GM12892 (cell line): ENCODE measurements around the gene PCBD2.

Experiments used
- POLR2AphosphoS5 ChIP-seq: IDR thresholded peaks from 2 replicates; pipeline ENCODE4 v1.6.1; 2011; ENCODE audit warnings: low read depth, low read length, control low read depth
- TAF1 ChIP-seq: IDR thresholded peaks from 2 replicates; pipeline ENCODE4 v1.6.1; 2011; ENCODE audit warnings: low read depth, mild to moderate bottlenecking, control low read depth, low read length, borderline replicate concordance

DNA sequence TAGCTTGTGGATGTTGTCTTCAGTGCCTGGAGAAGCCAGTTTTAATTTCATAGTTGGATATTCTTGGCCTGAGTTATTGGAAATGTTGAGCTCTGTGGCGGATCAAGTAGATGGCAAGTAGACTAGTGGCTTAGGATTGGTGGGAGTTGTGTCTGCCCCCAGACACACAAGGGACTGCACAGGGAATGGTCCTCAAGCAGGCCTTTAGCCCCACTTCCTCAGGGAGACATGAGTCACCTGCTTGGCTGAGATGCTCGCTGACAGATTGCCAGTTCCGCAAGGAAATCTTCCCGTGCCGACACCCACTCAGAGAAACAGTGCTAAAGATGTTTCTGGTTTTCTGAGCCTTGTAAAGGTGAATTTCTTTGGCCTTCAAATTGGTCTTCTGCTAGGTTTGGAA, 44.0 kb downstream of the PCBD2 start:
- TF ChIP-seq POLR2AphosphoS5 (no peak), TAF1 (no peak)
